ENCODE measurements around the gene KIAA0930.

KIAA0930 gene

DNA sequence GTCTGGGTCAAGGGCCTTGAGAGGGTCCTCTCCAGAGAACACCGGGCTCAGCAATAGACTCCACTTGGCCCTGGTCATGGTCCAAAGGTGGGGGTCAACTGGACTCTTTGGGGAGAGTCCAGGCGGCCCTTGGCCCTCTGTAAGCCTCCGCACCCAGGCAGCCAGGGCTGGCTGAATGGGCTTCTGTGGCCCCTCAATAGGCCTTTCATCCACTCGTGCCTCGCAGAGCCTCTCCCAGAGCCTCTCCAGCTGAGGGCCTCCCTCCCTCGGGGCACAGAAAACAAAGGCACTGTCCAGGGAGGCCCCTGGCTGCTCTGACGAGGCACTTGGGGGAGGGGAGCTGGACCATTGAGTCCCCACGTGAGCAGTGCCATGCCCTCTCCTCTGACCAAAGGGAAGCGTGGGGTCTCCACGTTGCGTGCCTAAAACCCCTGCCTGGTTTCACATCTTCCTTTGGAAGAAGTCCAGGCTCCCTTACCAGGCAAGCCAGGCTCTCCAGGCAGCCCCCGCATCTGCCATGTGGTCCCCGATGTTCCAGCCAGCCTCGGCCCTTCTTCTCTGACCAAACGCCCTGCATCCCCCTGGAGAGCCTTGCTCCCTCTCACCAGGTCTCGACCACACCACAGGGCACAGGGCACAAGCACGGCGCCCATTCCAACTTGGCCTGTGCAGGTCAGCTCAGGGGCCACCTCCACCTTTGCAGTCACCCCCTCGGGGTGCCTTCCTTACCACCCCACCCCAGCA lies 15.5 kb downstream of the KIAA0930 start:
- no peak for TF ChIP-seq POLR2A (IDR thresholded peaks at IDR 0.05; ENCODE audit: low read depth, low read length)
- no peak for DNase-seq (ENCODE audit: insufficient read length, low spot score)
- no peak for FAIRE-seq

DNA sequence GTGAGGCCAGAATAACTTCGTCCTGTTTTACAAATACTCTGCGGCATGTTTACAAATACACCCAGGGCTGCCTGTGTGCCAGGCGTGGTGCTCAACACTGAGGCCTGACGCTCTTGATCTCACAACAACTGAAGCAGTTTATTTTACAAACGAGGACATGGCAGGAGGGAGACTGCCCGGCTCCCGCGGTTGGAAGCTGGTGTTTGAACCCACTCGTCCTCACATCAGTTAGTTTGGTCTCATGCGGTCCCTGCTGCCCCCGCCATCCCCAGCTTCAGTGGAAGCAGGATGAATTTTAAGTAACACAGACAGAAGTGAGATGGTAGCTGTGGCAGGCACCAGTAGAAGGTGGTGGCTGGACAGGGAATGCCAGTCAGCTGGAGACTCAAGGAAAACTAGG lies 16.4 kb downstream of the KIAA0930 start:
- FAIRE-seq (no peak), DNase-seq (ENCODE audit: insufficient read length, low spot score) (no peak)
- no peak for TF ChIP-seq POLR2A (IDR thresholded peaks at IDR 0.05; ENCODE audit: low read depth, low read length)

DNA sequence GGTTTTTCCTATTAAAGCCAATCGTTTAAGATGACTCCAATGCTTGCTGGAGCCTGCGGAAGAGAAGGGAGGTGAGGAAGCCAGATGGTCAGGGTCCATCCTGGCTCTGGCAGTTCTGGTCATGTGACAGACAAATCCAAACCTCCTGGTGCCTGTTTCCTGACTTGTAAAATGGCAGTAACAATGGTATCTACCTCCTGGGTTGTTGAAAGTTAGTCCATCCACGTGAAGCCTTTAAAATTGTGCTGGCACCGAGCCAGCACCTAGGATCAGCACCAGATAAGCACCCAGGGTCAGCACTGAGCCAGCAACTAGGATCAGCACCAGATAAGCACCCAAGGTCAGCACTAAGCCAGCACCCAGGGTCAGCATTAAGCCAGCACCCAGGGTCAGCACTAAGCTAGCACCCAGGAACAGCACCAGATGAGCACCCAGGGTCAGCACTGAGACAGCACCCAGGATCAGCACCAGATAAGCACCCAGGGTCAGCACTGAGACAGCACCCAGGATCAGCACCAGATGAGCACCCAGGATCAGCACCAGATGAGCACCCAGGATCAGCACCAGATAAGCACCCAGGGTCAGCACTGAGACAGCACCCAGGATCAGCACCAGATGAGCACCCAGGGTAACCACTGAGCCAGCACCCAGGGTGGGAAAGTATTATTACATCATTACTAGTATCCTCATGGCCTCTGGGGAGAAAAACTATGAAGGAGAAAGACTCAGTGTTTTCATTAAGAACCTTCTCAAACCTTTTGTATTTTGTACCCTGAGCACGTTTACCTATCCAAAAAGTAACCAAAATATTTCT lies 17.2 kb downstream of the KIAA0930 start:
- no peak for FAIRE-seq
- DNase-seq (ENCODE audit: insufficient read length, low spot score) = no peak
- TF ChIP-seq POLR2A (IDR thresholded peaks at IDR 0.05; ENCODE audit: low read depth, low read length) = no peak

DNA sequence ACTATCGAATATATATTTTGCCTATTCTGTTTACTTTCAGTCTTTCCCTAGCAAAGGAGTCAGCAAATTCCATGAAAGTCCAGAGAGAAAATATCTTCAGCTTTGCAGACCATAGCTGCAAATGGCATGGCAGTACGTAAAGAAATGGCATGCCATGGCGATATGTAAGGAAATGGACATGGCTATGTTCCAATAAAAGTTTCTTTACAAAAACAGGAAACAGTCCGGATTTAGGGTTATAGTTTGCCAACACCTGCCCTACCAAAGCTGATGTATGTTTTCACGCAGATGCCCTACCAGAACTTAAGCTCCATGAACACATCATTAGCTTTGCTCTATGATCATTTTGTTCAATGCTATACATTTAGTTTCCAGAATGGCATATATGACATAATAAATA lies 19.5 kb downstream of the KIAA0930 start:
- TF ChIP-seq POLR2A (IDR thresholded peaks at IDR 0.05; ENCODE audit: low read depth, low read length) = no peak
- FAIRE-seq (no peak), DNase-seq (ENCODE audit: insufficient read length, low spot score) (no peak)

DNA sequence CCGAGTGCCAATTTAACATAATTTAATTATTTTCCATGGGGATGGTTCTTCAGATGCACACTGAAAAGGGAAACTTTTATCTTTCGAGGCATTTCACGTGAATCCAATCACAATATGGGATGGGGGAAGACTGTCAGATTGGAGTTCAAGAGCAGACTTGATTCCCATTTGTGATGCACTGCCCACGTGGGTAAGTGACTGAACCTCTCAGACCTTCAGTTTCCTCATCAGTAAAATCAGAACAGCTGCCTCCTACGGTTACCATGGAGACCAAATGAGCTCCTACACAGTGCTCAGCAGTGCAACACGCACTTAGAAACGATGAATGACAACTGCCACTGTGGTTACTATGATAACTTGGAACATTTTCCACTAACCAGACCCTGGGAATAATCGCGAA lies 21.7 kb downstream of the KIAA0930 start:
- no peak for FAIRE-seq
- no peak for DNase-seq (ENCODE audit: insufficient read length, low spot score)
- no peak for TF ChIP-seq POLR2A (IDR thresholded peaks at IDR 0.05; ENCODE audit: low read depth, low read length)

DNA sequence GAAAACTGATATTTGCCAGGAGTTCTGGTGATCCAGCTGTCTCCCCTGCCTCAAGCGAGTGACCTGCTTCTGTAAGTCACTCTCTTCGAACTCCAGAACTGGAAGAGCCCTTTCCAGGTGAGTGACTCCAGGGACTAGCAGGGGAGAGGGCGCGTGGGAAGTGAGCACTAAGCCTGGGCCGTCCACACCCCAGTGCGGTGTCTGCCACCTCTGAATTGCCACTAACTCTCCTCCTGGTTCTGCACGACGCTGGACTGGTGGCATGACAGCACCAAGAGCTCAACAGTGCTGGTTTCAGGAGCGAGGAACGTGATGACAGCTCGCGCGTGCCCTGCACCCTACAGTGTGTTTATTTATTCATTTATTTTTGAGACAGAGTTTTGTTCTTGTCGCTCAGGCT lies 22.9 kb downstream of the KIAA0930 start:
- no peak for FAIRE-seq
- no peak for TF ChIP-seq POLR2A (IDR thresholded peaks at IDR 0.05; ENCODE audit: low read depth, low read length)
- DNase-seq (ENCODE audit: insufficient read length, low spot score) = no peak

DNA sequence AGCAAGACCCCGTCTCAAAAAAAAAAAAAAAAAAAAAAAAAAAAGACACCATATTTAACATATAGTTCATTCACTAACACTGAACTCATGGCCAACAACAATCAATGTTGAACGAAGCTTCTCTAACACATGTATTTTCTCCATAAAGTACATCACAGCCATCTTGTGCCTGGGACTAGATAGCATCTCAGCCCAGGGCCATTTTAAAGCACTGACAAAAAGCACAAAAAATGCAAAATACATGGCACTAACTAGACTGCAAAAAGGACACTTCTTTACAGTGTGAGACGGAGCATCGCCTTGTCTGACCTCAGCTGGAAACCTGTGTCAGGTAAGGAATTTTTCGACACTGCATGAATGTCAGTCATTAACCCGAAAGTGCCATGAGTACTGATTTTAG lies 23.3 kb downstream of the KIAA0930 start:
- FAIRE-seq (no peak), DNase-seq (ENCODE audit: insufficient read length, low spot score) (no peak)
- TF ChIP-seq POLR2A (IDR thresholded peaks at IDR 0.05; ENCODE audit: low read depth, low read length) = no peak

DNA sequence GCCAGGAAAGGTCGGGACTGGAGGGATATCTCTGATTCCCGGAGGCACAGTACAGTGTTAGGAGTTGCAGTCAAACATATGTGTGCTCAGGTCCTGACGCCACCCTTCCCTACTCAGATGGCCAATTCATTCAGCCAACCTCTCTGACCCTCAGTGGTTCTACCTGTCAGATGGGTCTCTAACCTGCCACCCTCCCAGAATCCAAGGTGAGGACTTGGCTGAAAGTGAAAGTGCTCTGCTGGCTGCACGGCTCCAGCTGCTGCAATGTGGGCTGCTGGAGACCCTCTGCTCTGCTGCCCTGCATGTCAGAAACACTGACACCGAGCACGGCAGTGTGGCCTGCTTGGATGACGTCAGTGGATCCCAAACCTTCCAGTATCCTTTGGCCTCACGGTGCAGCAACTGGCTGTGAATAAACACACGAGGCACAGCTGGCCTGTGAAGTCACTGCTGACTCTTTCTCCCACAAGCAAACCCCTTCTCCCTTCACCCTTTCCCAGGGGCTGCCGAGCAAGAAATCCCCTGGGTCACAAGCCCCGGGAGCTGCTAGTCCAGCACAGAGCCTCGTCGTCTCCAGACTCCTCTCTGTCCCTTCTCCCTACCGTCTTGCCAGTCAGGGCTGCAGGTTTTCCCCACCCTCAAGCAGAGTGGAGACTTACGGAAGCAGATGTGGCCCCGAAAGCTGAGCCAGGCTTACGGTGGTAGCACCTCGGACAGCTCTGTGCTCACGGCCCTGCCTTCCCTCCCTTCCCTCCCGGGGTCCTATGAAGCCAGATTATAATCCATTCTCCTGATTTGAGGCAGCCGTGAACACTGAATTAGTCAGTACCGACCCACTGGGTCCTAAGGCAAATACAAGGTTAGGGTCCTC lies 24.3 kb downstream of the KIAA0930 start:
- no peak for TF ChIP-seq POLR2A (IDR thresholded peaks at IDR 0.05; ENCODE audit: low read depth, low read length)
- no peak for DNase-seq (ENCODE audit: insufficient read length, low spot score)
- FAIRE-seq = no peak

DNA sequence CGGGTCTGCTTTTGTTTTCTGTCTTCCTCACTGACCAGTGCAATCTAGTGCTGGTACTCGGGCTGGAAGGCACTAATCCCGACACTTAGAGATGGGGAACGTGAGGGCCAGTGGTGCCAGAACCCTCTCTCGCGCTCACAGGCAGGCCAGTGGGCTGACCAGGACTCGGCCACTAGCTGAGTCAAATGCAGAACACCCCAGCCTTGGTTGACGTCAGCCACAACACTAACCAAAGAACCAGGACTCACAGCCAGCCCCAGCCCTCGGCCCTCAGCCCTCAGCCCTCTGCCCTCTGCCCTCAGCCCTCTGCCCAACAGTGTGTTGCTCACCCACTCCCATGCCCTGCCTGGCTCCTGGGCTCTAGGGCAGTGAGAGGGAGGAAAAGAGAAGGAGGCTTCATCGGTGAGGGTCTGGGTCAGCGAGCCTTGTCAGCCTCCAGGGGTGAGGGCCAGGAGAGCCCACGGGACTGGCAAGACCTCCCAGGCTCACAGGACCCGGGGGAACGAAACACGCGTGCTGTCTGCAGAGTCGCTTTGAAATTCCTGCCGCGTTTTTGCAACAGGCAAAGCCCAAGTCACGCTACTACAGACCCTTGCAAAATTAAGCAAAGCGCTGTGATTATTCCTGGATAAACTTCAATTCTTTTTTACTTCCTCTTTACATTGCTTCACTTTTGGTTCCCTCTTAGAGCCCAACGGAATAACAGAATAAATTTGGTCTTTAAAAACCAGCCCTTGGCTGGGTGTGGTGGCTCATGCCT lies 27.5 kb downstream of the KIAA0930 start:
- no peak for FAIRE-seq

DNA sequence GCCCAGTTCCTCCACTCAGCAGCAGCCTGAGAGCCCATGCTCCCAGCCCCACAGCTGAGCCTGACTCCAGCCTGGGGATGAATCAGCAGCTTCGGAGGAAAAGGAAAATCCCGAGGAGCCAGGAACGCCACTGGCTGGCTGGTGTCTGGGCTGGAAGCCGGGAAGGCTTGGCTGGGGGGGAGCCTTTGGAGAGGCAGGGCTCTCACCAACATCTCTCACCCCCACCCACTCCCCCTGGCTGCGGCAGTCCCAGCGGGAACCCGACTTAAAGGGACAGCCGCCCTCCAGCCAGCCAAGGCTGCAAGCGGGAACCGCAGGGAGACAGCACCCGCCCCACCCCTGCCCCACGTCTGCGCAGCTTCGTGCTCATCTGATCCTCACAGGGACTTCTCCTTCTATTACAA lies 28.4 kb downstream of the KIAA0930 start:
- peak; percentile 23 for FAIRE-seq
- peak; percentile 68 for DNase-seq (ENCODE audit: insufficient read length, low spot score)

More for the DNA sequence above, 27.5 kb downstream of the KIAA0930 start:
- 0 out of 2 replicates have a peak, but pooled peaks have one; percentile 15 for TF ChIP-seq POLR2A (IDR thresholded peaks at IDR 0.05; ENCODE audit: low read depth, low read length)
- DNase-seq (ENCODE audit: insufficient read length, low spot score) = peak; percentile 48

DNA sequence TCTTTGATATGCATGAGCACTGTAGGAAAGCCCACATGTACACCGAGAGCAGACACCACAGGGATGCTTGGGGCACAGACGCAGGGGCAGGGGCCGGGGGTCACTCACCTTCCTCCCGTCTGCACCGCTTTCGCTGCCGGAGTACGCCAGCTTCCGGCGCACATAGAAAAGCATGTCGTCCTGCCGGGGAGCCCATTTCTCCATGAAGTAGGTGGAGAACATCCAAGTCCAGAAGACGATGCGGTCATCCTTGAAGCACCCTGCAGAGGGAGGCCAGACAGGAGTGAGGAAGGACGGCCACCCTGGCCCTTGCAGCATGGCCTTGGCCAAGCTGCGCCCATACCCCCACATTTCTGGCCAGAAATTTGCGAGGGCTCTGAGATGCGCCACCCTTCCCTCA lies 28.8 kb downstream of the KIAA0930 start:
- FAIRE-seq = no peak
- TF ChIP-seq POLR2A (IDR thresholded peaks at IDR 0.05; ENCODE audit: low read depth, low read length) = no peak
- DNase-seq (ENCODE audit: insufficient read length, low spot score) = peak; percentile 37

More for the DNA sequence above, 28.4 kb downstream of the KIAA0930 start:
- TF ChIP-seq POLR2A (IDR thresholded peaks at IDR 0.05; ENCODE audit: low read depth, low read length) = 0 out of 2 replicates have a peak, but pooled peaks have one; percentile 22

DNA sequence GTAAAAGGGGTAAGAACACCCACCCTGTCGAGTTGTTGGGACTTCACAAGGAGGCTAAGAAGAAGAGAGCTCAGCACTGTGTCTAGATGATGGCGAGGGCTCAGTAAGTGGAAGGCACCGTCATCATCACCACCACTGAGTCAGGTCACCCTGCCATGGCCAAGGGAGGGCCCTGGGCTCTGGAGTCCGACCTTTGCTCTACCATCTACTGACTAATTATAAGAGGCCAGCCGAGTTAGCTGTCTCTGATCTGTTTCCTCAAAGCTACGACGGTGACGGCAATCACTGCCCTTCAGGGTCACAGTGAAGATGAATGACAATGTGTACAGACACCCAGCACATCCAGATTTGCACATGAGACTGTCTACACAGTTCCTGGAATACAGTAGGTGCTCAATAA lies 29.3 kb downstream of the KIAA0930 start:
- no peak for TF ChIP-seq POLR2A (IDR thresholded peaks at IDR 0.05; ENCODE audit: low read depth, low read length)
- FAIRE-seq (no peak), DNase-seq (ENCODE audit: insufficient read length, low spot score) (no peak)

DNA sequence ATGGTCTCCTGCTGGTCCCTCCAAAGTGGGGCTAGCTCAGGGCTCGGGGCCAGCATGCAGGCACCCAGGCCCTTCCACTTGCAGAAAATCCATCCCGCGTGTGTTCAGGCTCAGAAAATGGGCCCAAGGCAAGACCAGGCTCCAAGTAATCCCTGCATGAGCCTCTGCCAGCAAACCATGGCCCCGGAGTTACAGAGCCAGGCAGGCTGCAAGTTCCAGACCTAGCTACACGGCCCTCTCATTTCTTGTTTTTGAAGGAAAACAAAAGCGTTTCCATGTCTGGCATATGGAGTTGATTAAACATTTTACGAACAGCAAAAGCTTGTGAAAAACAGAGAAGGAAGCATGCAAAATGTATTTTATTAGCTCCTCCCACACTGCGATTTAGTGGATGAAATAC lies 29.7 kb downstream of the KIAA0930 start:
- DNase-seq (ENCODE audit: insufficient read length, low spot score) (no peak), FAIRE-seq (no peak)
- TF ChIP-seq POLR2A (IDR thresholded peaks at IDR 0.05; ENCODE audit: low read depth, low read length) = no peak
